Ishikawa (cell line): Measurements from ENCODE around the gene ROBO1.

Experiments
- CEBPB ChIP-seq: IDR thresholded peaks from 2 replicates; pipeline ENCODE4 v1.6.1; 2012
- EP300 ChIP-seq: IDR thresholded peaks from 2 replicates; pipeline ENCODE4 v1.6.1; 2012; ENCODE audit warnings: borderline replicate concordance
- FOXM1 ChIP-seq: IDR thresholded peaks from 2 replicates; pipeline ENCODE4 v1.6.1; 2012; ENCODE audit warnings: low read depth, borderline replicate concordance
- MAX ChIP-seq: IDR thresholded peaks from 2 replicates; pipeline ENCODE4 v1.6.1; 2012
- NFIC ChIP-seq: IDR thresholded peaks from 2 replicates; pipeline ENCODE4 v1.6.1; 2012
- RAD21 ChIP-seq: IDR thresholded peaks from 2 replicates; pipeline ENCODE4 v1.6.1; 2012; ENCODE audit warnings: low read depth
- REST ChIP-seq: IDR thresholded peaks from 2 replicates; pipeline ENCODE4 v1.6.1; 2012; ENCODE audit warnings: low read depth, mild to moderate bottlenecking
- TAF1 ChIP-seq: IDR thresholded peaks from 2 replicates; pipeline ENCODE4 v1.6.1; 2012; ENCODE audit warnings: low read depth, mild to moderate bottlenecking

GRCh38 chr3:78900426-78900825, 867.4 kb downstream of the ROBO1 start:
- TF ChIP-seq EP300 (no peak), TAF1 (no peak), NFIC (no peak), REST (no peak), FOXM1 (no peak), MAX (no peak), CEBPB (no peak), RAD21 (no peak)
